Measurements from ENCODE around the gene ZFYVE26.
"Not testable (repeated sequence)": the region's sequence is repeated elsewhere in the genome, so short reads cannot be mapped to it uniquely, and the experiment has no call there.

ZFYVE26 gene

DNA sequence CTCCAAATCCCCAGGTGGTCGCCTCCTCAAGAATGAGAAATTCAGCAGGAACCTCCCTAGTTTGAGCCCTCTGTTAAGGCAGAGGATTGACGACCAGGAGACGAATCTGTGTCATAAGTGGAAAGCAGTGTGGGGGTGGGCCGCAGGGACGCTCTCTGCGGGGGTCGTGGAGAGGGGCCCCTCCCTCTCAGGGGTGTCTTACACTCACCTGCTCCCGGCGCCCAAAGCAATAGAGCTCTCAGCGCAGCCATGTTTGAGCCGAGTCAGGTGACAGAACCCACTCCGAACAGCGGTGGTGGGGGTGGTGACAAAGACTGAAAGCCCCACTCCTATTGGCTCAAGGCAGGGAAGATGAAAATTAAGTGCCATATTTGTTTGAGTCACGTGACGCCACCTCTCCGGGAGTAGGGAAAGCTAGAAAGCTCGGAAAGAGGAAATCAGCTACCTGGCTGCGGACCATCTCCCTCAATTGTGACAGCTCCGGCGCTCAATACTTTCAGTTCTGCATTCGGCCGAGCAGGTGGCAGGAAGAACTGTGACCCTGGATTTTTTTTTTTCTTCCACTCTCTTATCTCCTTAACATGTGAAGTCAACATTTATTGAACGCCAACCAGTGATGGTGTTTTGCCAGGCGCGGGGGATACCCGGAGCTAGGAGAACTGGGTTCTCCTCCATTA, at the start of gene ZFYVE26:
TSS of gene ZFYVE26 (minus strand) at position 265 of the 677 bp plus-strand sequence. CDS start 627 bp downstream, outside the sequence.
- DNase-seq (ENCODE audit: low spot score) = peak; percentile 90

DNA sequence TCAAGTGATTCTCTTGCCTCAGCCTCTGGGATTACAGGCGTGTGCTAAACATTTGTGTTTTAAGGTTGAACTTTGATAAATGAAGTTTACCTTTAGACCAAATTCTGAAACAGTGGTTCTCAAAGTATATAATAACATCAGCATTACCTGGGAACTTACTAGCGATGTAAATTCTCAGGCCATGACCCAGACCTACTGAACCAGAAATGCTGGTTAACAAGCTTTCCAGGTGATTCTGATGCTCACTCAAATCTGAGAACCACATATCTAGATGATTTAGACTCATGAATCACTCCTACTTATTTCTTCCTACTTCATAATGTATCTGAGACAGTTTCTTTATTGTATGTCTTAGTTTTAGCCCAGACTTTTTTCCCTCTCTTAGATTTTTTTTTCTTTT, 46.8 kb upstream of the ZFYVE26 start:
- DNase-seq (ENCODE audit: low spot score) = no peak

DNA sequence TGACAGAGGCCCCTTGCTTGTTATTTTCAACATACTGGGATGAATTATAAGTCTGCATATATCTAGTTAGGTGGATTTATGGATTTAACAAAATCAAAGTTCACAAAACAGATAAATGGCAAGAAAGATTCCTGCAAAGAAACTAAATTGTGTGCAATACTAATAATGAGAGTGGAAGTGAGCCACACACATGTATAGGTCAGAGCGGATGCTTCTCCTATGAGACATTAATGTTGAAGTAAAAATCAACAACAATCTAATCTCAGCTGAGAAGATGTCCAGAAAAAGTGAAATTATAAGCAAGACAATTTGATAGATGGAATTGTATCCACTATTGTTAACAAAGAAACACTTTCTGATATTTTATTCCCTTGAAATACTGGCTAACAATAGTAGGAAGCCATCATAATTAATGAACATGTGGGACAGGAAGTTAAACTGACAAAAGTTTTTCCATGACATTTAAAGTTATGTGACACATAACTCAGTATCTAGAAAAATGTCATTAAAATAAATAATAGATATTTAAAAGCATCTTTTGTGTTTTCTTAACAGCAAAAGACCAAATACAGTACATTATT, 42.9 kb upstream of the ZFYVE26 start:
- DNase-seq (ENCODE audit: low spot score) = no peak

DNA sequence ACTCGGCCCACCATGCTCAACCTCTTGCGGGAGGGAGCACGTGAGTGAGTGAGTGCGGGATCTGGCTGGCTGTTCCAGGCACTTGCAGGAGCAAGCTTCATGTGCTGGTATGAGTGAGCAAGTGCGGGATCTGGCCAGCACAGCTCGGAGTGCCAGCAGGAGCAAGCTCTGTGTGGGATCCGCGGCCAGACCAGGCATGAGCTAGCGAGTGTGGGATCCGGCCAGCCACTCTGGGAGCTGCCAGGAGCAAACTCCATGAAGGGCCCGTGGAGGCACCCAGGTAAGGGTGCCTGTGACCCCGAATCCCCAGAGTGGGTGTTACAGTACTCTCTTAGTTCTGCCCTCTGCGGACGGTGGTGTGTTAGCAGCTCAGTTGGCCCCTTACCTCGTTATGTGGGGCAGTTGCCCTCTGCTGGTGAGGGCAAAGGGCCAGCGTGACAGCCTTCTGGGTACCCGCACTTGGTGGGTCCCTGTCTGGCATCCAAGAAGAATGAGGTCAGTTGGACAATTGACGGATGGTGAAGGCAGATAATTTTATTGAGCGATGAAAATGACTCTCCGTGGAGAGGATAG, 41.5 kb upstream of the ZFYVE26 start:
- no peak for DNase-seq (ENCODE audit: low spot score)

DNA sequence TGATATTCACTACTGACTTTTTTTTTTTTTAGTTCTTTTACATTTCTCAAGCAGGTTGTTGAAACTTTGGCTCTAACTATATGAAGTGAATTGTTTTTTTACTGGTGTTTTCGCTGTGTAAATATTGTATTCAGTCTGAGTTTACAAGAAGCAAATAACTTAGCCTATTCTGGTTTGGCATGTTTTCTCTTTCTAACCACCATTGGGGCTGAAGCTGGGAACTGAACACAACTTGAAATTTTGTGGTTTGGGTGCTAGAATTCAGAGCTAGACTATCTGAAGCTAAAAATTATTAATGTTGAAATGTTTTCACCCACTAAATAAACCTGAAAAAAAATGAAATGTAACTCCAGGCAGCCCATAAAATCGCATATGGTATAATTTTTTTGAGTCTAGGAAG, 40.4 kb upstream of the ZFYVE26 start:
- no peak for DNase-seq (ENCODE audit: low spot score)

DNA sequence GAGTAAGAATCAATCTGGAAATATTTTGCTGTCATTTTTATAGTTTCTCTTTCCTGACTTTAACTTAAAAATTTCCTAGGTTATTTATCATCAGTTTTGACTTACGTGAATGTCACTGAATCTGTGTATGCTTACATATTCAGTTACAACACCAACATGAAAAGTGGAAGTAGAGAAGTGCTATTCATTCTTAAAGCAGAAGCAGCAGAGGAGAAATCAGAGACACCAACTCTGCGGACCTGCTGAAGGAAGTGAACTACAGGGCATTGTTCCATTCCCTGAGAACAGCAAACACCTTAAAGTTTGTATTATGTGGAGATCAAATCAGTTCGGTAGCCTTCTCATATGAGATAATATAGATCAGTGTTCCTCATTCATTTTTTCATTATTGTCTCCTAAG, 37.3 kb upstream of the ZFYVE26 start:
- no peak for DNase-seq (ENCODE audit: low spot score)

DNA sequence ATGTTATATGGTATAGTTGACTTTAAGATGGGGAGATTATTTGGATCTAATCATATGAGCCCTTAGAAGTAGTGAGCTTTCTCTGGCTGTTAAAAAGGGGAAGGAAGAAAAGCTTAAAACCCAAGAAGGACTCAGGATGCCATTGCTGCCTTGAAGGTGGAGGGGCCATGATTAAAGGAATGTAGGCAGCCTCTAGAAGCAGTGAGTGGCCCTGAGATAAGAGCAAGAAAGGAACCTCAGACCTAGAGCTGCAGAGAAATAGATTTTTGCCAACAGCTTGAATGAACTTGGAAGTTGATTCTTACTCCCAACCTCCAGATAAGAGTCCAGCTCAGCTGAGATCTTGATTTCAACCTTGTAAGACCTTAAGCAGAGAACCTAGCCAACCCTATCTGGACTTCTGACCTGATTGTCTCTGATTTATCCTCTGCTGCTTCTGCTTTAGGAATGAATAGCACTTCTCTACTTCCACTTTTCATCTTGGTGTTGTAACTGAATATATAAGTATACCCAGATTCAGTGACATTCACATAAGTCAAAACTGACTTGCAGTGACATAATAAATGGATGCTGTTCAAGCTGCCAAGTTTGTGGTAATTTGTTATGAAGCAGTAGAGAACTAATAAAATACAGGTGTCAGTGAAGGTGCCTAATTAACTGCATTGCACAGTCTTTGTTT, 36.7 kb upstream of the ZFYVE26 start:
- no peak for DNase-seq (ENCODE audit: low spot score)

DNA sequence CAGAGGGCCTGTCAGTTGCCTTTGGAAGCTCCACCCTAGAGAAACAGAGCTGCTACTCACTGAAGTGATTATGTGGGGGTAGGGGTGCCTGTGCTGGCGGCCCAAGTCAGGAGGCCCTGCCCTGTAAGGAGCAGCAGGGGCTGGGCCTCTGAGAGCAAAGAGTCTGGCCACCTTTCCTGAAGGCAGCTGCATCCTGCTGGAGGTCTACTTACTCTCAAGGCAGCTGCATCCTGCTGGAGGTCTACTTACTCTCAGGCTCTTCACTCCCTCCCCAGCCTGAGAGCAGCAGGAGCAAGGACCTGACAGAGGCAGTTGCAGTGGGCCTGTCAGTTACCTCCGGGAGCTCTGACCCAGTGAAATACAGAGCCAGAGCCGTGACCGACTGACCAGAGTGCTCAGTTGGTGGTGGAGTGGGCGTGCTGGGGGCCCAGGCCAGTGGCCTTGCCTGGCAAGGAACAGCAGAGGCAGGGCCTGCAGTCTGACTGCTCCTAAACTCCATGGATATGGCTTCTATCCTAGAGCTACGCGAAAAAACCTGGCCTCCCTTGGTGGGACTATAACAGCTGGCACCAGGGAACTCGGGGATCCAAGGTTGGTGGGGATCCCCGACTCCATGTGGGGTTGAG, 35.5 kb upstream of the ZFYVE26 start:
- DNase-seq (ENCODE audit: low spot score) = no peak

DNA sequence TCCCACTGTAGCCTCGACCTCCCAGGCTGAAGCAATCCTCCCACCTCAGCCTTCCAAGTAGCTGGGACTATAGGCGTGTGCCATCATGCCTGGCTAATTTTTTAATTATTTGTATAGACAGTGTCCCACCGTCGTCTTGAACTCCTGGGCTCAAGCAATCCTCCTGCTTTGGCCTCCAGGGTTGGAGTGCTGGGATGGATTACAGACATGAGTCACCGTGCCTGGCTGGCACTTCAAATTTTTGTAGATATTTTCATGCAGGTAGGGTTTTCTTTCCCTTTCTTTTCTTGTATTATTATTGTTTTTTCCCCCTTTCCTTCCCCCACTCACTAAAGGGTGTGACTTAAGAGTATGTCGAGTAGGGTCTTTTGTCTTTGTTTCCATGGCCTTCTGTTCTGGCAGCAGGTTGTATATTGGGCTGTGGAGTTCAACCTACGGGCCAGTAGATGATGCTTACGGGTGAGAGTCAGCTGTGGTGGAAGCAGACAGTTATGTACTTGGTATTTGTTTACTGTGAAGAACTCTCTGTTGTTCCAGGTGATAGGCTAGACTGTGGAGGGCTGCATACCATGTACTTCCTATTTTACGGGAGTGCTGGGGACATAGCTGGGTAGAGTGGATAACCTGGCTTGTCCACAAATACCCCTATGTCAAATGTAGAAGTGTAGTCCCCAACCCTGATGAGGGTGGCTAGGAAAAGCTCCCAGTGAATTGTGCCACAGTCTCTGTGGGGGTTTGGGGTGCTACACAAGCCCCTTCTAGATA, 33.9 kb upstream of the ZFYVE26 start:
- no peak for DNase-seq (ENCODE audit: low spot score)

DNA sequence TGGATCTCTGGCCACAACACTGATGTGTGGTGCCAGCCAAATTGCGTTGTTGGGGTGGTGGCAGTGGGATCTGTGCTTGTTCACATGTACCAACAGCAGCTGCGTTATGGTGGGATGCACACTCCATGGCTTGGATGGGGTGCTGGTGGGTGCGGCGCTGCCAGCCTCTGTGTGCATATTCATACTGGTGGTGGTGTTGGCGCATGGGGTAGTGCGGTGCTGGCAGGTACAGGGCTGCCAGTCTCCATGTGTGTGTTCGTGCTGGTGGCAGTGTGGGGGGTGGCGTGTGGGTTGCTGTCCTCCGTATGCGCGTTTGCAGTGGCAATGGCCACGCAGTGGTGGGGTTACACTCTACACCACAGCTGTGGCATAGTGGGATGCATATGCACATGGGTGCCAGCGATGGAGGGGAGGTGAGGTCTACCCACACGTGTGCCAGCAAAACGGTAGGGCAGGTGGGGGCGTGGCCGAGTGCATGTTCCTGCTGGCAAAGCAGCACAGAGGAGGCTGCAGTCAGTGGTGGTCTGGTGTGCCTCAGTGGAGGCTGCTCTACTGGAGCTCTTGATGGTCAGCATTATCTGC, 29.7 kb upstream of the ZFYVE26 start:
- no peak for DNase-seq (ENCODE audit: low spot score)

DNA sequence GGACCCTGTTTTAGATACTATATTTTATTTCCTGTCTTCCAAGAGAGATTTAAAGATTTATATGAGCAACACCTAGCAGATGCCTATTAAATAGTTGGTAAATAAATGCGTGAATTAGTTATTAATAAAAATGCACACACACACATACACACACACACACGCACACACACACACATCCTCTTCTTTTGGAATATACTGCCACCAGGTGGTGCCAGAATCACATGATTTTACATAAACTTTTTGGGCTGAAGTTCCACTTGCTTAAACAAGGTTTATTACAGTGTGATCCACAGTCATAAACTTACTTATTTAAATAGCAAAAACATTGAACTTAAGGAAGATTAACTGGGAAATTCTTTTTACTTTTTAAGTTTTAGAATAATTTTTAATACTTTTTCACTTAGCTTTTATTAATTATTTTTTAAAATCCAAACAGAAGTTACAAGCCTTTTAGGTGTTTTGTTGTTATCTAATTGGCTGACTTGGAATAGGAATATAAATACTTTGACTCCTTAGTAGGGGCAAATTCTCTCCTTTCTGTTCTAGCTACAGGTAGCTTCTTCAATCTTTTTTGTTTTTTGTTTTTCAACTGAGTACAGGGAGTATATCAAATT, 20.7 kb upstream of the ZFYVE26 start:
- DNase-seq (ENCODE audit: low spot score) = peak; percentile 35

DNA sequence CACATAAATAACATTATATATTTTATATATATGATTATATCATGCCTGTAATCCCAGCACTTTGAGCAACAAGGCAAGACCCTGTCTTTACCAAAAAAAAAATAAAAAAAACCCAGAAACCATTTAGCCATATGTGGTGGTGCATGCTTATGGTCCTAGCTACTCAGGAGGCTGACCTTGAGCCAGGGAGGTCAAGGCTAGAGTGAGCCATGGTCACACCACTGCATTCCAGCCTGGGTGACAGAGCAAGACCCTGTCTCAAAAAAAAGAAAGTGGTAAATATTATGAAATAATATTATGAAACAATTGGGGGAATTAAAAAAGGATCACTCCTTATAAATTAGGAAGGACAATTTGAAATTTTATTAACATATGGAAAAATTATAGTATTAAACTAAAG, 19.2 kb upstream of the ZFYVE26 start:
- DNase-seq (ENCODE audit: low spot score) = no peak

DNA sequence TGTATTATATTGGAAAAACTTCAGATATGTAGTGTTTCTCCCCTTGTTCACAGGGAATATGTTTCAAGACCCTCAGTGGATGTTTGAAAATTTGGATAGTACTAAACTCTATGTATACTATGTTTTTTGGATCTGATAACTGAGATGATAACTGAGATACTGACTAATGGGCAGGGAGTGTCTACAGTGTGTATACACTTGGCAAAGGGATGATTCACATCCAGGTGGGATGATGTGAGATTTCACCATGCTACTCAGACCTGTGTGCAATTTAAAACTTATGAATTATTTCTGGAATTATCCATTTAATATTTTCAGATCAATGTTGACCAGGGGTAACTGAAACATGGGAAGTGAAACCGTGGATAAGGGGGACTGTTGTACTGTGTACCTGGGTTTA, 17.0 kb upstream of the ZFYVE26 start:
- no peak for DNase-seq (ENCODE audit: low spot score)

DNA sequence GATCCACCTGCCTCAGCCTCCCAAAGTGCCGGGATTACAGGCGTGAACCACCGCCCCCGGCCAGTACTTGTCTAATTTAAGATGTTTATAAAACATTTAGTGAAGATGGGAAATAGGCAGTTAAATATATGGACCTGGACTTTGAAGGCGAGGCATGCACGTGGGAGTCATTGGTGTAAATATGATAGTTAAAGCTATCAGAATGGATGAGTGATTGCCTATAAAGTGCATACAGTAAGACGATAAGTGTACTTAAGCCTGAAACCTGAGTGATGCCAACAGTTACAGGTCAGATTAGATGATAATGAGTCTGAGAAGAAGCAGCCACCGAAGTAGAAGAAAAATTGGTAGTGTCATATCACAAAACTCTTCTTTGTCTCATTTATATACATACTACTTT, 14.7 kb upstream of the ZFYVE26 start:
- DNase-seq (ENCODE audit: low spot score) = no peak

DNA sequence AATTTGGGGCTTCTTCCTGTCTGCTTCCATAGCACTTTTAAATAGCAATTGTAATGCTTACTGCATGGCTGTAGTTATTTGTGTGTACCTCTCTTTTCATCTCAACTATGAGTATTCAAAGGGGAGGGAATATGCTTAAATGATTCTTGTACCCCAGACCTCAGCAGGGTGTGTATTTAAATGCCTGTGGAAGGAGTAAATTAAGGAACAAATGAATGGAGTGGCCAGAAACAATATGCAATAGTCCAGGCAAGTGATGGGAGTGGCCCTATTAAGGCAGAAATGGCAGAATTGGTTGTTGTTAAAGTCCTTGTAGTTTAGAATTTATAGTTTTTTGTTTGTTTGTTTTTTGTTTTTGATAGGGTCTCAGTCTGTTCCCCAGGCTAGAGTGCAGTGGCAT, 4.7 kb upstream of the ZFYVE26 start:
- DNase-seq (ENCODE audit: low spot score) = no peak

DNA sequence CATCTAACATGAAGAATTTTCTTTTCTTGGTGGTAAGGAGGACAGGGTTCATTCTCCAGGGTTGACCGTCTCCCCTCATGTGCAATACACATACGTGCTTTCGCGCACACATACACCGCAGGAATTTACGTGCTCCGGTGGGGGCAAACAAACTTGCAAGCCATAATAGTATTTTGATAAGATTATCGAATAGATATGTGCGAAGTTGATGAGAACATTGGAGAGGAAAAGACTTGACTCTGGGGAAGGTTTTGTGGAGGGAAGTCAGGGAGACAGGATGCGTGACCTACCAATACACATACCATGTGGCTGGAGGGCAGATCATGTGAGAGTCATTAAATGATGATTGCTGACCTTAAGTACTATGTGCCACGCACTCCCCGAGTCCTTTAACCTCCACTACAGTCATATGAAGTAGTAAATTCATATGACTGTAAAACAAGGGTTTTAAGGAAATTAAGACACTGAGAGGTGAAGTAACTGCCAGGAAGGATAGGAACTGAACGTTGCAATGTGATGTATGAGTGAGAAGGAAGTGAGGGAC, 4.1 kb upstream of the ZFYVE26 start:
- peak; percentile 15 for DNase-seq (ENCODE audit: low spot score)

DNA sequence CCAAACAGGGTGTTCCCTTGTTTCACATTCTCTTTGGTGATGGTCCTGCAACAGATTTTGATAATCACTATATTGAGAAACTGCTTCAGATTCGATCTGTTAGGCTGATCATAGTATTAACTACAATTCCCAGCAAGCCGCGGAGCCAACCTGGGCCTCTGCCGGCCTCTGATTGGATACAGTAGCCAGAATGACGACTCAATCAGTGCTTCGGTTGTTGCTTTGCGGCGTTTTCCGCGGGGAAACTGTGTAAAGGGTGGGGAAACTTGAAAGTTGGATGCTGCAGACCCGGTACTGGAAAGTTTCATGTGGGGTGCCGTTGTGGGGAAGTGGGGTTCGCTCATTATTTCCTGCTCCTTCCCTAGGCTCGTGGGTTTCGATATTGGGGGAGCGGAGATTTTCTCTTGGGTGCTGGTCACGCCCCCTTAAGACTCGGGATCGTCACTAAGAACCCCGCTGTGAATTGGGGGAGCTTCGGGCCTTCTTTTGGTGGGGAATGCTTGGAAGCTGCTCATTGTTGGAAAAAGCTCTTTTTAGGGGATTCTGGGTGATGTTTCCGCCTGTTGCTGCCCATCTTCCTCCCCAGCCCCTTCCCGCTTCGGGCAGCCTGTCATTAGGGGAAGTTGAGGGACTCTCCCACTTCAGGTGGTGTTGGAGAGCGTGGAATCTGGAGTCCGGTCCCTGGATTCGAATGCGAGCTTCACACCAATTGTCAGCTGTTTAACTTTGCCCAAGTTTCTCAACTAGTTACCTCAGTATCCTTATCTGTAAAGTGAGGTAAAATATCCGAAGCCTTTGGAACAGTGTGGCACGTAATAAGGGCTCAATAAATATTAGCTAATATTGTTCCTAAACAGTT, 3.4 kb upstream of the ZFYVE26 start, which contains the start of gene RAD51B:
TSS of gene RAD51B (plus strand) at position 217 of the 859 bp plus-strand sequence.
- peak; percentile 70 for DNase-seq (ENCODE audit: low spot score)

DNA sequence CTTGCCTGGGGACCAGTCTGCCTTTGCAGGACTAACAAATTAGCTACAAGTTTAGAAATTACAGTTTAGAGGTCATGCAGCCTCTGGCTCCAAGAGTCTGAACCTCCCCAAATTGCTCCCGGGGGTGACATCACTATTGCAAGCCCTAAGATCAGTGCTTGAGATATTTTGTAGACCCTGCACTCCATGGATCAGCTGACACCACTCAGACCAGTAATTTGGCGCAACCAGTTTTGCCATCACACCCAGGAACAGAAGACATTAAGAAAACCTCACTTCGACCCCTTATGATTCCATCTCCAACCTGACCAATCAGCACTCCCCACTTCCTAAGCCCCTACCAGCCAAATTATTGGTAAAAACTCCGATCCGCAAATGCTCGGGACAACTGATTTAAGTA, 2.1 kb upstream of the ZFYVE26 start:
- not testable (repeated sequence) for DNase-seq (ENCODE audit: low spot score)

DNA sequence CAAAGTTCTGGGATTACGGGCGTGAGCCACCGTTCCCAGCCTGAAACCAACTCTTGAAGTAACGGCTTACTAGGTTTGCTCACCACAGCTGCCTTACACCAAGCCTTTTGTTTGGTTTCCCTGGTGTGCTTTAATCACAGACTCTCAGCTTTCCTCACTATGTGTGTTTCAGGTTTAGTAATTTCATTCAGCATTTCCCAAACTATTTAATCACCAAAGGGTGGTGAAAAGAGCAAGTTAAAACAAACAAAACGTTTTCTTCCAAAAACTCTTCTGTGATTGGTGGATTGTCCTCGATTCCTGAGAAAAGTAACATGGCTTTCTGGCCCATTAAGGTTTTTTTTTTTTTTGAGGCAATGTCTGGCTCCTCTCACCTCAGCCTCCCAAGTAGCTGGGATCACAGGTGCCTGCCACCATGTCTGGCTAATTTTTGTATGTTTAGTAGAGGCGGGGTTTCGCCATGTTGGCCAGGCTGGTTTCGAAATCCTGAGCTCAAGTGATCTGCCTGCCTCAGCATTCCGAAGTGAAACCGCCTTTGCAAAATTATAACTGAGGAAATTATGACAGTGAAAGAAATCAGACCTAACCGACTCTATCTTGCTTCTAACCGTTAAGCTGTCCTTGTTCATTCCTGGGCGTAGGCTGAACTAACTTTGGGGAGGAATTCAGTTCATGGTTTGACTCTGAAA, 1.5 kb upstream of the ZFYVE26 start:
- DNase-seq (ENCODE audit: low spot score) = no peak

Measured in HuH-7 (cell line).